ENCODE measurements around the gene SEPTIN2. TPM values are rescaled to one million over a fixed set of nuclear protein-coding genes. Genes with fewer than 3 reads are reported as not detected.
"Not testable (repeated sequence)": the region's sequence is repeated elsewhere in the genome, so short reads cannot be mapped to it uniquely, and the experiment has no call there.

Gene SEPTIN2
- total RNA-seq, 2 donors from 2014 or later: 226 to 271 TPM

DNA sequence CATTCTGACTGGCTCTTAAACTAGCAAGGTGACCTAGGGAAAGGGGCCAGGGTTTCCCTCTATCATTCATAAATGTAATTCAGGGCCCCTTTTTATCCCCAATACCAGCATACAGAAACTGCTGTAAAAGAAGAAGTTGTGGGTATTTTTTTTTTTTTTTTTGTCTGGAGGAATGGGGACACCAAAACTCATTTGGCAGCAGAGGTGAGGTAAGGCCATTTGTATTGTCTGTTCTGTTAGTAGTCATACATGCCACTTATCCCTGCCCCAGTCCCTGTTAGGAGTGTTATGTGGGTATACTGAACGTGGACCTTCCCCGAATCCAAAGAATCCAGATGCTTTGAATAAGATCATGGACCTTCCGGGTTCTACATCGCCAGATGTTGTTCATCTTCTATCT, 1.7 kb downstream of the SEPTIN2 start:
- Histone ChIP-seq H3K9me3 (no peaks in the 10 kb centered on the region), H3K4me3 (peak overlapping the region; percentile 63 to 93), H3K27ac (peak overlapping the region; percentile 98 to 99 (median 99)), H3K36me3 (replicated peaks in 1 of 2; ENCODE audit: insufficient read depth in 1 of 2, low read depth in 2 of 2) (no peaks in the 10 kb centered on the region), H3K4me1 (peaks cover 64% of the 10 kb centered on the region), H3K27me3 (no peaks in the 10 kb centered on the region)
- DNase-seq (no peak), ATAC-seq (no peak)
- WGBS, 2 donors: 15 to 18% methylated on average over 4 of the region's 4 CpGs
- intact Hi-C loops (cut with DNase I): no loop called here
- TF ChIP-seq POLR2A (IDR thresholded peaks at IDR 0.05) (no peak), CTCF (IDR thresholded peaks at IDR 0.05) (no peak)

DNA sequence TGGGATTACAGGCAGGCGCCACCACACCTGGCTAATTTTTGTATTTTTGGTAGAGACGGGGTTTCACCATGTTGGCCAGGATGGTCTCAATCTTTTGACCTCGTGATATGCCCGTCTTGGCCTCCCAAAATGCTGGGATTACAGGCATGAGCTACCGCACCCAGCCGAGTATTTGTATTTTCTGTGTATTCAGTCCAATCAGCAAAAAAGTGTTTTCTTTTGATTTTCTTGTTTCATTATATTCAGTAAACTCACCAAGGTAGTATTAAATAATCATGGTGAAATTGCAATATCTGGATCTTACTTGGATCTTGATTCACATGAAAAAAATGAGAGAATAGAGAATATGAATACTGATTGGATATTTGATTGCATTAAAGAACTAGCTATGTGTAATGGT, 3.1 kb downstream of the SEPTIN2 start:
- peaks cover 63% of the 10 kb centered on the region for H3K4me1 ChIP-seq
- DNase-seq; H3K36me3 ChIP-seq (replicated peaks in 1 of 2; ENCODE audit: insufficient read depth in 1 of 2, low read depth in 2 of 2); H3K9me3 ChIP-seq; ATAC-seq; intact Hi-C loops (cut with DNase I); H3K4me3 ChIP-seq; H3K27me3 ChIP-seq: not testable (repeated sequence)
- peak overlapping the region in 2 of 4 donors; percentile 99 for H3K27ac ChIP-seq
- 23 to 37% methylated on average over 6 of the region's 6 CpGs for WGBS, 2 donors

DNA sequence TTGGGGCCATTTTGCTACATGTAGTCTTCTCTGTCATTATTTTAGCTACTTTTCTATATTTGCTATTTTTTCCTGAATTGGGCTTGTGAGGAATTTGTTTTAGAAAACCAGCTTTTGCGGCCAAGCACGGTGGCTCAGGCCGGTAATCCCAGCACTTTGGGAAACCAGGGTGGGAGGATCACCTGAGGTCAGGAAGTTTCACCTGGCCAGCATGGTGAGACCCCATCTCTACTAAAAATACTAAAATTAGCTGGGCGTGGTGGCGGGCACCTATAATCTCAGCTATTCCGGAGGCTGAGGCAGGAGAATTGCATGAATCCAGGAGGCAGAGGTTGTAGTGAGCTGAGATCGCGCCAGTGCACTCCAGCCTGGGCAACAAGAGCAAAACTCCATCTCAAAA, 4.7 kb downstream of the SEPTIN2 start:
- Histone ChIP-seq H3K36me3 (replicated peaks in 1 of 2; ENCODE audit: insufficient read depth in 1 of 2, low read depth in 2 of 2) (no peaks in the 10 kb centered on the region), H3K4me1 (peaks cover 71% of the 10 kb centered on the region), H3K27ac (peak overlapping the region; percentile 35 to 99 (median 54)), H3K9me3 (no peaks in the 10 kb centered on the region), H3K4me3 (no peak overlapping the region), H3K27me3 (no peaks in the 10 kb centered on the region)
- ATAC-seq (no peak), DNase-seq (no peak)
- intact Hi-C loops (cut with DNase I): no loop called here
- TF ChIP-seq CTCF (IDR thresholded peaks at IDR 0.05) (no peak), POLR2A (IDR thresholded peaks at IDR 0.05) (no peak)
- WGBS, 2 donors: 30 to 43% methylated on average over 8 of the region's 8 CpGs

DNA sequence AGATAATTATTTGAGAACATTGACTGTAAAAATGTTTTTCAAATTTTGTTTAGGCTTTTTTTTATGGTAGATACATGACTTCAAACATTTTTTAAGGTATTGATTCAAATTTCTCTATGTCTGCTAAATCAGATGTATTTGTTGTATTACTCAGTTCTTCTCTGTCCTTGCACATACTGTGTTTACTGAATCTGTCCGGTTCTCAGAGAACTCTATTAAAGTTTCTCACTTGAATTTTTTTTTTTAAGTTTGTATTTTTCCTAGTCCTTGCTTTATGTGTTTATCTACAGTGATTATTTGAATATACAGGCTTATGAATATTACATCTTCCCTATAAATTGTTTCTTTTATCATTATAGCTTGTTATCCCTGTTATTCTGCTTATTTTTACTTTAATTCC, 5.3 kb downstream of the SEPTIN2 start:
- Histone ChIP-seq H3K4me3 (no peak overlapping the region), H3K27ac (peak overlapping the region in 3 of 4 donors; percentile 53 to 99 (median 54)), H3K9me3 (no peaks in the 10 kb centered on the region), H3K36me3 (replicated peaks in 1 of 2; ENCODE audit: insufficient read depth in 1 of 2, low read depth in 2 of 2) (no peaks in the 10 kb centered on the region), H3K4me1 (peaks cover 71% of the 10 kb centered on the region), H3K27me3 (no peaks in the 10 kb centered on the region)
- ATAC-seq: peak; percentile 51
- DNase-seq: no peak
- 15 to 24% methylated on average over 1 of the region's 1 CpG for WGBS, 2 donors
- TF ChIP-seq CTCF (IDR thresholded peaks at IDR 0.05) (no peak), POLR2A (IDR thresholded peaks at IDR 0.05) (no peak)
- intact Hi-C loops (cut with DNase I): no loop called here

GRCh38 chr2:241321886-241322285, 6.2 kb downstream of the SEPTIN2 start:
- TF ChIP-seq POLR2A (IDR thresholded peaks at IDR 0.05): no peak
- TF ChIP-seq CTCF (IDR thresholded peaks at IDR 0.05): no peak
- intact Hi-C loops (cut with DNase I): no loop called here
- Histone ChIP-seq H3K4me3 (no peak overlapping the region), H3K36me3 (replicated peaks in 1 of 2; ENCODE audit: insufficient read depth in 1 of 2, low read depth in 2 of 2) (peaks cover 0 to 2% of the 10 kb centered on the region in 2 donors), H3K27ac (peak overlapping the region in 3 of 4 donors; percentile 8 to 99 (median 53)), H3K9me3 (no peaks in the 10 kb centered on the region), H3K27me3 (no peaks in the 10 kb centered on the region), H3K4me1 (peaks cover 71% of the 10 kb centered on the region)
- no peak for ATAC-seq
- DNase-seq: no peak
- 0 to 10% methylated on average over 1 of the region's 1 CpG for WGBS, 2 donors
